GM18907 (cell line): ENCODE measurements around the gene MCEE.
"Not testable (repeated sequence)": the region's sequence is repeated elsewhere in the genome, so short reads cannot be mapped to it uniquely, and the experiment has no call there.

Experiments used
- ATAC-seq: cut with Tn5 transposase; IDR thresholded peaks from one replicate; pipeline ENCODE4 v1.9.1; 2021; ENCODE audit warnings: mild to moderate bottlenecking, moderate library complexity; ENCODE audit not compliant: unreplicated experiment

Gene MCEE

DNA sequence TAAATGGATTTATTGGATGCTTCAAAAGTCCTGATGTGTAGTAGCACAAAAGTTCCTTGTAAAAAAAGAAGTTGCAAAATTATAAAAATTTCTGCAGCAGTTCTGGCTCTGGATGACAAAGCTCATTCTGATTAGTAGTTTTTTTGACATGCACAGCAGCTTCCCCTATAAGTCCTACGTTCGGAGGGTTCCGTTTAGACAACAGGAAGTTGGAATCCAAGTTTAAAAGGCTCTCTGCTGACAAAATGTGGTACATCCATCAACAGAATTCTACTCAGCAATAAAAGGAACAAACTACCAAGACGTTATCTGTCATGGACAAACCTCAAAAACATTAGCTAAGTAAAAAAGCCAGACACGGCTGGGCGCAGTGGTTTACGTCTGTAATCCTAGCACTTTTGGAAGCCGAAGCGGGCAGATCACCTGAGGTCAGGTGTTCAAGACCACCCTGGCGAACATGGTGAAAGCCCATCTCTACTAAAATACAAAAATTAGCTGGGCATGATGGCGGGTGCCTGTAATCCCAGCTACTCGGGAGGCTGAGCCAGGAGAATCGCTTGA, 46.2 kb downstream of the MCEE start:
- not testable (repeated sequence) for ATAC-seq

DNA sequence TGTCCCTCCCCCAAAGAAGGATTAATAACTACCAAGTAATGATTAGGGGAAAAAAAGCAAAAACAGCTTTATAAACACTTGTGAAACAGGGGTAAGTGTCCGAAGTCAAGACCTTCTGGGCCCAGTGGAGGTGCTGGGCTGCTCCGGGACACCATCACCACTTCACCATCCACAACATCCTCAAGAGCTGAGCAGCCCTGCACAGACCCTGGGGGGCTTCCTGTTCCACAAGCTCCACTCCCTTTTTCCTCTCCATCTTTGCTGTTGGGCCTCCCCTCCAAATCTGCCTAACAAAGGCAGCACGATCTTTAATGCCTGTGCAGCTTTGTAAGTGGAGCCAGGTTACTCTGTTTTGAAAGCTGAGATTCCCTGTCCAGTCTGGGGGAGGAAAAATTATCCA, 46.7 kb downstream of the MCEE start:
- not testable (repeated sequence) for ATAC-seq

DNA sequence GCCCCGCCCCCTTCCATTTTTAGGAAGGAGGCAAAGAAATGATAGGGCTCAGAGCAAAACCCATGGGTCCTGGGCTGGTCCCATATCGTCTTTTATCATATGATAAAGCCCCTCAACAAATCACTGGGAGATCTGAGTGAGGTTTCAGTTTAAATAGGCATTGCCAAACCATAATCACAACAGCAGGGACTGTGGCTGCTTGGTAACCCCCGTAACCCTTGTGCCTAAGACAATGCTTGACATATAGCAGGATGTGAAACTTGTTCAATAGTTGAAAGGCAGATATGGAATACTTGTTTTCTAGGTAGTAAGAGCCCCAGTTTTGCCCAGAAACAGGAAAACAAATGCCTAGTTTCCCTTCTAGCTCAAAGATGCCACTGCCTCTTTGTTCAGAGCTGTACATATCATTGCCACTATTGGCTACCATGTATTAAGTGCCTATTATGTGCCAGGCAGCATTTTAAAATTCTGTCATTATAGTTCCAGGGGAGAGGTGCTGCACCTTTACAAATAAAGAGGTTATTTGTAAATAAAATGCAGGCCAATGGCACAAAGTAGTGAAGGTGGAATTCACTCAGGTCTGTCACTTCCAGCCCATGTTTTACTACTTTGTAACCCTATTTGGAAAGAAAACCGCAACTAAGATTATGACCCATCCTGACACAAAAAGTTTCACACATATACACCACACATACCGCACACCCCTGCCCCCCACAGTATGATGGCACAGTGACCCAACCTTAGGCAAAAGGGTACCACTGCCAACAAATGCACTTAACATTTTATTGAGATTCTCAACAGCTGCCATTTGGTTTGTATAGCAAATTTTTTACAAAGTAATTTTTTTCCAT, 47.4 kb downstream of the MCEE start:
- ATAC-seq = peak; percentile 58

DNA sequence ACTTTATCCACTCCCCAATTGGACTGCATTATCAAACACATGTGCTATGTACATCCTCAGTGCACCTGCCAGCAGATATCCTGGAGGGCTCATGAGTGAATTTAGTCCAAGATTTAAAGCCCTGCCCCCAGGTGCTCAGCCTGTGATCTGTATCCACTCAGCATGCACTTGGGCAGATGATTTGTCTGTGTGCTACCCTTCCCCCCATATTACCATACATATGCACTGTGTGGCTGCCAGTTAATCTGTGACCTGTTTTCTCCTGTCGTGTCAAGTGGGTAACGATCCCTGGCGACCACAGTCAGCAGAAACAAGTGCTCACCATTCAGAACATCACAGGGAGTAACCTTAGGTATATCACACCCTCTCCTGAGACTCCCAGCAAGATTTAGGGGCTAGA, 51.4 kb downstream of the MCEE start:
- ATAC-seq = no peak

DNA sequence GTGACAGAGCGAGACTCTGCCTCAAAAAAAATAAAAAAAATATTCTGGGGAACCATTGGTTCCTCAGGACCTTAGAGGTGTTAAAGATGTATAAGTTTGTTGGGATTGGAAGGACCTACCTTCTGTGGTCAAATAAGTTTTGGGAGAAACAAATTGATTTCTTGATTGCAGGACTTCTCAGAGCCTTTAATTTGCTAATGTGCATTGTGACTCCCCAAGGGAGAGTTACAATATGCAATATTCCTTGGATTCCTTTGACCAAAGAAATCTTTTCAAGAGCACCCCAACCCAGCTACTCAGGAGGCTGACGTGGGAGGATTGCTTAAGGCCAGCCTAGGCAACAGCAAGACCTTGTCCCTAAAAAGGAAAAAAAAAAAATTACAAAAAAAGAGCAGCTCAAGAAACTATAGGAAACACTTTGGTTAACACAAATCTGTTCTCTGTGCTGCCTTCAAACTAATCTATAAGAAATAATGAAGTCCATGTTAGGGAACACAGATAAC, 55.1 kb downstream of the MCEE start:
- ATAC-seq = no peak

DNA sequence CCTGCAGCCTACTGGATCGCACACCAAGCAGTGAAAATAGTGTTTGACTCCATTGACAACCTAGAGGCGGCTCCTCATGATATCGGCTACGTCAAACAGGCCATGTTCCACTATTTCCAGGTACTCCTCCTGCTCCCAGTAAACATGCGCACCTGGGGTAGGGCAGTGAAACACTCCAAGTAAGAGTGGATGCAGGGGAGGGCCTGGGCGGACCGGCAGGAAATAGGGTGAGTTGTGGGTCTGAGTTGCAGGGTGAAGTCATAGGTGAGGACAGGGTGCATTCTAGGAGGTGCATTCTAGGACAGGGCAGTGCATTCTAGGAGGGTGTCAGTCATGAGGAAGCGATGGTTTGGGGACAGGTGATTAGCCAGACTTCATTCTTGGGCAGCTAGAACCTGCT, 56.6 kb downstream of the MCEE start:
- ATAC-seq = no peak

DNA sequence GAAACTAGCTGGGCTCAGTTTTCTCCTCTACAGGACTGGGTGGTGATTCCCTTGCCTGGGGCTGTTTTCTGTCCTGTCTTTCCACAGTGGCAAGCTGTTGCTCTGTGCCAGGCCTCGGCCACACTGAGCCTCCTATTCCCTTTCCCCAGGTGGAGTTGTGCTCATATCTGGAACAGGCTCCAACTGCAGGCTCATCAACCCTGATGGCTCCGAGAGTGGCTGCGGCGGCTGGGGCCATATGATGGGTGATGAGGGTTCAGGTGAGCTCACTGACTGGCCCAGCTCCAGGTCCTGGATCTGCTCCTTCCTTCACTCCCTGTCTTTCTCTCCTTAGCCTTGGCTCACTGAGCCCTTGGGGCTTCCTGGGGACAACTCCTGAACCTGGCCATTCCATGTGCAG, 57.5 kb downstream of the MCEE start:
- no peak for ATAC-seq

DNA sequence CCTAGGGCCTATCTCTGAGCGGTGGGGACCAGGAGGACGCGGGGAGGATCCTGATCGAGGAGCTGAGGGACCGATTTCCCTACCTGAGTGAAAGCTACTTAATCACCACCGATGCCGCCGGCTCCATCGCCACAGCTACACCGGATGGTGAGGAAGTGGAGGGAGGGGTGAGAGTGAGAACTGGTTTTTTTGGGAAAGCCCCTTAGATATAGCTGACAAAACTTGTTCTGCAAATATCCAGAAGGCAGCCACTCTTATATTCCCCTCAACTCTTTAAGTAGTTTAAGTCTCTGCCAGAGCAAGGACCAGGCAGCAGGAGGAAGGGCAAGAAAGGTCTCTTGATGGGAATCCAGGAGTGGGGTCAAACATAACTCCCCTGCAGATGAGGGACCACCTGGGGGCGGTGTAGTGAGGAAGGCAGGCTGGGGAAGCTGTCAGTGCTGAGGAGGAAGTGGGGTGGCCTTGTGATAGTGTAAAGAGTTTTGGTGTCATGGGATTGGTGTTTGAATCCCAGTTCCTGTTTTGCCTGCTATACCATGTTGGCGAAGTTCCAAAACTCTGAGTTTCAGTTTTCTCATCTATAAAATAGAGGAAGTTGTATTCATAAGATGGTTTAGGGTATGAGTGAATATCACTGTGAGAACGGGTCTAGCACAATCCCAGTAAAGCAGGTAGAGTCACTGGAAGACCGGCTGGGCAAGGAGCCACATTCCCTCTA, 58.2 kb downstream of the MCEE start:
- ATAC-seq = peak; percentile 43

DNA sequence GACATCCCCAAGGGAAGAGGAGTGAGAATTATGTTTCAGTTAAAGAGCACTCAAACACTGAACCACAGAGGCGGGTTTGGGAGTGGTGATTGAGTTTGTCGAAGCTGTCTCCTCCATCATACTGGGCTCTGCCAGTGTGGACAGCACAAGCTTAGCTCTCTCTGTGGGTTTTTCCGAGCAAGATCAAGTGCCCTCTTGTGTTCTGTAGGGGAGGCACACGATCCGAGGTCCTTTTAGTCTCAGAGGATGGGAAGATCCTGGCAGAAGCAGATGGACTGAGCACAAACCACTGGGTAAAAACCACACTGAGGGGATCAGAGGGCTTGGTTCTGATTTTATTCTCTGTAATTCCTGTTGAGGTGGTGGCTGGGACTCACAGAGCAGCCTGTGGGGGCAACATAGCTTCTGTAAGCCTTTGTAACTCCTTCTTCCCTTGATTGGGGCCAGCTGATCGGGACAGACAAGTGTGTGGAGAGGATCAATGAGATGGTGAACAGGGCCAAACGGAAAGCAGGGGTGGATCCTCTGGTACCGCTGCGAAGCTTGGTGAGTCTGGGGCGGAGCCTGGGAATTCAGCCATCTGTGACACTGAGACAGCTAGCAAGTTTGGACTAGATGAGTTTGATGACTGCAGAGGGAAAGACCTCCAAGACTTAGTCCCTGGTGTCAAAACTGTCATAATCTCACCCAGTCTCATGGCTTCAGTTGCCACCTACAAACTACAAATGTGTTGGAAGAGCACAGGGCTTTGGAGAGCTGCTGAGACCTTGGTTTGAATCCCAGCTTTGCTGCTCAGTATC, 59.5 kb downstream of the MCEE start:
- no peak for ATAC-seq

DNA sequence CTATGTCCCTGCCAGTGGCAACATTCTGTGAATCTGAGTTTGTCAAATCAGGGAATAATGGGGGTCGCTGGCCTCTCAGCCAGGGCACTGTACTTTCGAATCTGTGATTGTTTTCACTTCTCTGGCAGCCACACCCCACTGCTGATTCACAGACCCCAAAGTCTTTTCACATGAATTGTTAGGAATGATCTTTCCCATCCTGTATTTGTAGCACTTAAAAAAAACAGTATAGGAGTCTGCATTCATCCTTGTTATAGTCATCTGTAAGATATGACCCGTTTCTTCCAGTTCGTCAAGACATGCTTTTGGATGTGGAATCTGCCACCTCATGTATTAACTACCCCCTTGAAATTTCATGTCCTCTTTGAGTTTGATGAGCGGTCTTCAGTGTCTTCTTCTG, 60.7 kb downstream of the MCEE start:
- no peak for ATAC-seq

DNA sequence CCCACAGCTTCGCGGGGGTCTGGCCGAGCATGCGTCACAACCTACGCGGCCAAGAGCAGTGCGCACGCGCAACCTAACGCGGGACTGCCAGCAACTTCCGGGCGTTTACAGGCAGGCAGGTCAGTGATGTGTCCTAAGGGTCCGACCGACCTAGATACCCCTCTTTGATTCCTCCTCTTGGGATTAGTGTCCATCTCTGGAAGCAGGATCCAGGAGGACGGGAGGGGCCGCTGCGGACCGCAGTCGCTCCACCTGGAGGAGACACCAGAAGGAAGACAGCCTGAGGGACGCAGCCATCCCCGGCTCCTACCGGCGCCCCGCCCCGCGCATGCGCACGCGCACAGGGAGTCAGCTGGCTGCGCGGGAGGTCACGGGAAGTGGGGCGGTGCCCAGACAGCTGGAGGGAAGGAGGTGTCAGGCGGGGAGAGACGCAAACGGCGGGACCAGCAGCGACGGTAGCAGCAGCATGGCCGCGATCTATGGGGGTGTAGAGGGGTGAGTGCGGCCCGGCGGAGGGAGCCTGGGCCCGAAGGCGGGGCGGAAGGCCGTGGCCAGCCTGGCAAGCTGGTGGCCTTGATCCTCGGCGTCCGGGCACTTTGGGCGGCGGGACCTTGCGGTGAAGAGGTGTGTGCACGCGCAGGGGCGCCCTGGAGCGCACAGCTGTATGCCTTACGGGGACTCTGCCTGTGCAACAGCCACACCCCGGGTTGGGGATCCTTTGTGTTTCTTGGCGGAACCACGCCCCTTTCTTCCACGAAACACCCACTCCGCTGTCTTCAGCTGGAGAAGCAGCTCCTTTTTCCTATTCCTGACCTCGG, 61.6 kb downstream of the MCEE start, which contains the start of gene NAGK:
Gene NAGK, plus strand, starts transcription at position 431 of the 818 bp plus-strand sequence. Its CDS starts 36 bp downstream, at position 467.
- peak; percentile 64 for ATAC-seq

DNA sequence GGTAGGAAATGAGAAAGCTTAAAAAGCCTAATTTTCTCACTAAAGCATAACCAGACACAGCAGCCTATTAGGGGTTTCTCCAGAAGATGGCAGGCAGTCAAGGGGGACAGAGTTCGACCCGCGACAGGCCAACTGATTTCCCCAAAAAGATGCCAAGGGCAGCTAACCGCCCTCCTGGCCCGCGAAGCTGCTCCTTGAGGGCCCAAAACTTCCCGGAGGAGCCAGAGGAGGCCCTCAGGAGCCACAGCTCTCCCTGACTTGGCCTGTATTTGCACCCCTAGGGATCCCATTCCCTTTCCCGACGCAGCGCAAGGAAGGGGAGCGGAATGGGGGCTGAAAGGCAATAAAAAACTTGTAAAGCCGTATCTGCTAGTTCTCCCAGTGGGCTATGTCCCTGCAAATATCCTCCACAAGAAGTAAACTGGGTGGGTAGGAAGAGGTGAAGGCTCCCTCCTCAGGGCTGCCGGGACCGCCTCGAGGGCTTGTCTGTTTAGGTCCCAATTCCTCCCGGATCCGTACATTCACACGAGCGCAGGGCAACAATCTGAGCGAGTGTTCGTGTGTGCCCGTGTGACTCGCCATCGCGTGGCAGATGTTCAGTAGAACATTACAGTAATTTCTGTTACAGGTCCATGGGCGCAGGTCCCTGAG, 62.3 kb downstream of the MCEE start:
- peak; percentile 11 for ATAC-seq

DNA sequence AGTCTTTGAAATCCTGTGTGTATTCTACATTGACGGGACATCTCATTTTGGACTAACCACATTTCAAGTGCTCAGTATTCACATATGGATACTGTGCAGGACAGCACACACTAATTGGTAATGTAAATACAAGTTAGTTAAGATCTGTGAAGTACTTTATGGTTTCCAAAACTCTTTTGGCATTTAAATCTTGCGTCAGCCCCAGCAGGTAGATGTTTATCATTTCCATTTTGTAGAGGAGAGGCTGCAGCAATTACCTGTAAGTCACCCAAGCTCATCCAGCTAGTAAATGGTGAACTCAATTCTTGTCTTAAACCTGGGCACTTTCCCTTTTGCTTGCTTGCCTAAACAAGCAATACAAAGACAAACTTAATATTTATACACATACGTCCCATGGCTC, 63.2 kb downstream of the MCEE start:
- ATAC-seq = no peak

DNA sequence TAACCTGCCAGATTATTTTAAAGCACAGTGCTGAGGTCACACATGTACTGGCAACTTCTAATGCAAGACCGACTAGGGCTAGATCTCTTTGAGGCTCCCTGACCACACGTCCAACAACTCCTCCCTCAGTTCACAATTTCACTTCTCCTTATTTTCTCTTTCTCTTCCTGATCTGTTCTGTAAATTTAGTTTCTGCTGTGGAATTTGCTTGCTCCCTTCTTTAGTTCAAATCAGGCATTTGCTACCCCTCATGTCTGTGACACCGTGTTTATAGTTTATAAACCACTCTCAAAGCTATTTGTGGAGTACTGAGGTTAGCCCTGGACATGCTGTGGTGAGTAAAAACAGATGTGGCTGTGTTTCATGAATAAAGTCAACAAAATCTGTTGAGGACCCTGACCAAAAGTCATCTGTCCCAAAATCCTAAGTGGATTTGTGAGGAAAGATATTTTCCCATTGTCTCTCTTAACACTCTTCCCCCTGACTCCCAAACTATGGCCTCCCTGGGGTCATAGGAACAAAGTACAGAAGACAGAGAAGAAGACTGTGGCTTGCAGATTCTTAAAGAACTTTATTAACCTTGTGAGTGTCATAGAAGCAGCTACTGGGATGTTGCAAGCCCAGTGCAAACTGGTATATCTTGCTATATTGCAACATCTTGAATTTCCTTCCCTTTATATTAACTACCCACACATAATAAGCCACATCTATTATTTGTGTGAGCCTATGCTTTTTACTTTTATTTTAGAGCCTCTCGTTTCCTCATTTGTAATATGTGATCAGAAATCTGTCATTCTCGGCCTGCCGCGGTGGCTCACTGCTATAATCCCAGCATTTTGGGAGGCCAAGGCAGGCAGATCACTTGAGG, 65.0 kb downstream of the MCEE start:
- ATAC-seq = peak; percentile 31

DNA sequence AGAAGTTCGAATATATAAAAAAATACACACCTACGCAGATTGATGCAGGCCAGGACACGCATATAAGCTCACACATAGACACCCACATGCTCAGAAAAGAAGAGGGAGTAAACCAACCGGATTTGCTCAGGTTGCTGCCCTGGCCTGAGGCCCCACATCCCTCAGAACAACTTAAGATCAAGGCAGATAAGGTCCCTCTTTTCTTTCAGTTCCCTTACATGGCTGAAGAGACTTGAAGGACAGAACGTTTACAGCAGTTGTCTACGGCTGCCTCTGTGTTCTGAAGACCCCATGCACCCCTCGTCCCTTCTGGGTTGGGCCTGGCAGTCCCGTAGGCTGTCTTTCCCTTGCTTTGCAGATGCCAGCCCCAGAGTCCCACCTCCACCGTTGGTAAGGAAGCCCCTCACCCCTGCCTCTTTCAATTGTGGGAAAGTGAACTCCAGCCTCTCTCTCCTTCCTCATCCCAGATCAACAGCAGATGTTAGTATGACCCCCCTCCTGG, 65.9 kb downstream of the MCEE start:
- no peak for ATAC-seq

DNA sequence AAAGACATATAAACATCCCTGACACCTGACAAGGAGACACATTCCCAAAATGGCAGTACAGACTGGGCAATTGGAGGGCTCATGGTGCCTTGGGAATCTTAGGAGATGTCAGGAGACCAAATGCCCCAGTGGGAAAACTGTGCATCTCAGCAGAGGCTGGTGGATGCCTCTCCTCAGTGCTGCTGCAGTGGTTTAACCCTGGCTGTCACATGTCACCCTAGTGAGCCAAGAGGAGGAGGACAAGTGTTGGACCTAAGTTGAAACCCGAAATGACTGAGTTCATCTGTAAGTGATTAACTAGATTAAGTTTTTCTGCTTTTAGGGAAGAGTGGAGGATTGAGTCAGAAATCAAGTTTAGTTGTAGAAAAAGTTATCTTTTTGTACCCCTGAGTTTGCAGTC, 66.8 kb downstream of the MCEE start:
- ATAC-seq = no peak

DNA sequence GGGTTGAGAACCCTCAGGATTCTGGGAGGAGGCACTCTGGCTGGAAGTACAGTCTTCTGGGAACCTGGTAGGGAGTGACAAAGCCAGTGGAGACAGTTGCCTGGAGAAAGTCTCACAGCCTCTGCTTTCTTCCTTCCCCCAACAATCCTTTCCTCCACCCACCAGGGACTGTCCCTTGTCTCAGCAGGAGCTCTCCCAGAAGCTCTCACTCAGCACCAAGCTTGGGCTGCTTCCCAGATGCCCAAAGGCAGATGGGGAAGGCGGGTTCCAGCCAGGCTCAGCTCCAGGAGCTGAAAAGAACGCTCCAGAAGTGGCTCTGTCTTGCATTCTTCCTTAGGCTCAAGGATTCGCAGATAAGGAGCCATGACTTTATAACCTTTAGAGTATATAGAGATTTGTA, 69.2 kb downstream of the MCEE start:
- no peak for ATAC-seq

DNA sequence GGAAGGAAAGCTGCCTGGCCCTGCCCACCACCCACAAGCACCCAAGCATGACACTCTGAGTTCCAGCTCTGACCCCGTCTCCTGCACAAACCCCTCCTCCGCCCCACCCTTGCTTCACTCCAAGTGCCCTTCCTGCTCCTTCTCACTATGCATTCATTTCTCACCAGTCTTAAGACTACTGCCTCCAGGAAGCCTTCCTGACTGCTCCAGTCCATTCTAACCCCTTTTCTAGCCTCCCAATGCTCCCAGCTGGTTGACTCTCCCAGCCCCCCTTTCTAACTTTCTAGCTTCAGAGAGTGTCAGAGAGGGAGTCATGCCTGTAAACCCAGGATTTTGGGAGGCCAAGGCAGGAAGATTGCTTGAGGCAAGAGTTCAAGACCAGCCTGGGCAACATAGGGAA, 69.8 kb downstream of the MCEE start:
- ATAC-seq = no peak
